ENCODE data around the gene EIF4B. TPM values are rescaled to one million over a fixed set of nuclear protein-coding genes. Genes with fewer than 3 reads are reported as not detected.
A peak's percentile ranks its signal among the peaks of the same experiment; 100 is the strongest.

EIF4B gene
- total and polyA plus RNA-seq, 2 of the 8 experiments (the other 6 are each of a cell fraction or from before 2014, with no cell fraction given): 269 to 816 TPM

DNA sequence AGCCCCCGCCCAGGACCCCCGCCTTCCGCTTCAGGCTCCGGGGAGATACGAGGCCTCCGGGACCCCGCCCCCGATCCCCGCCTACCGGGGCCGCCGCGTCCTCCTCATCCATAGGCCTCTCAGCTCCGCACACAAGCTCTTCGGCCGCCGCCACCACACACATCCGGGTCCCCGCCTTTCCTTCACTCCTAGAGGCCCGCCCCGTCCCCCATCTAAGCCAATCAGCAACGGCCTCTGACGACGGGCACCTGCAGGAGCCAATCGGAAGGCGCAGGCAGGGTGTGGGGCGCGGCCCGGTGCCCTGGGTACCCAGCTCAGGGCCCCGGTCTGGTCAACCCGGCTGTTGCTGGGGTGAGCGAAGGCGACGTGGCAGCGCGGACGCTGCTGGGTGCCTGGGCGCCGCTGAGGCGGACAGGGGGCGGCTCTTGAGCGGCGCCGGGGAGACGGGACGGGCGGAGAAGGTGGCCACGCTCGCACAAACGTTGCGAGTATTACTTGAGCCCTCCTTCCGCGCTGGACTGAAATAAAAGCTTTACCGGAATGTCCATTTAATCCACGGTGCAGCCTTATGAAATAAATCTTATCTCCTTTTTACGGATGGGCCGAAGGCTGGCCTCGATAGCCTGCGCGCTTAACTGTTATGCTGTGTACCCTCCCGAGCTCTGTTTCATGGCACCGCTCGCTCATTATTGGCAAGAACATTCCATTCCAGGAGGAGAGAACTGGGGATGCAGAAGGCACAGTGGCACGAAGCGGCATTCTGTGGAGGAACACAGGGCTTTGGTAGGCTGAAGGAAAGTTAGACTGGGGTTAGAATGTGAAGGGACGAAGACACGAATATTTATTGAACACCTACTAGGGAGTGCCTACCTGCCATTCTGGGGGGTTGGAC is 73.2 kb downstream of the EIF4B start, which contains the start of gene SPRYD3 (continued):
- no peak for TF ChIP-seq CBX5 (IDR thresholded peaks at IDR 0.05; ENCODE audit: low read depth, low read length)
- TF ChIP-seq TAF1 (IDR thresholded peaks at IDR 0.05; ENCODE audit: low read depth, low read length): peak; percentile 69
- no peak for TF ChIP-seq GABPA (IDR thresholded peaks at IDR 0.05; ENCODE audit: borderline replicate concordance, insufficient read depth, low read length)
- TF ChIP-seq SUZ12 (IDR thresholded peaks at IDR 0.05; ENCODE audit: low read length): no peak; the same call in 1 of the 2 replicates
- no peak for TF ChIP-seq KDM1A (IDR thresholded peaks at IDR 0.05; ENCODE audit: borderline replicate concordance, low read length)
- TF ChIP-seq CHD2 (IDR thresholded peaks at IDR 0.05; ENCODE audit: low read length): peak; percentile 94
- no peak for TF ChIP-seq EGR1 (IDR thresholded peaks at IDR 0.05; ENCODE audit: borderline replicate concordance, low read depth, low read length)
- 0 out of 2 replicates have a peak, but pooled peaks have one; percentile 39 for TF ChIP-seq SP4 (IDR thresholded peaks at IDR 0.05; ENCODE audit: low read length)
- TF ChIP-seq JUN (IDR thresholded peaks at IDR 0.05; ENCODE audit: low read depth, low read length): no peak
- peak; percentile 75 for TF ChIP-seq KDM4A (IDR thresholded peaks at IDR 0.05; ENCODE audit: low read depth, low read length, severe bottlenecking)
